HL-60/S4 treated with retinoic acid at 250 ng/mL for 4 days and 3 days (cell line): ENCODE data around the gene PRMT3.
"Not testable (repeated sequence)": the region's sequence is repeated elsewhere in the genome, so short reads cannot be mapped to it uniquely, and the experiment has no call there.

ENCODE experiments used
- in situ Hi-C: fragments of 300-500 bp; cut with MboI; formaldehyde crosslinking; loops from 2 replicates; pipeline ENCODE4 v1.7.0; 2022; ENCODE audit warnings: low sequenced_read_pairs

Gene PRMT3

DNA sequence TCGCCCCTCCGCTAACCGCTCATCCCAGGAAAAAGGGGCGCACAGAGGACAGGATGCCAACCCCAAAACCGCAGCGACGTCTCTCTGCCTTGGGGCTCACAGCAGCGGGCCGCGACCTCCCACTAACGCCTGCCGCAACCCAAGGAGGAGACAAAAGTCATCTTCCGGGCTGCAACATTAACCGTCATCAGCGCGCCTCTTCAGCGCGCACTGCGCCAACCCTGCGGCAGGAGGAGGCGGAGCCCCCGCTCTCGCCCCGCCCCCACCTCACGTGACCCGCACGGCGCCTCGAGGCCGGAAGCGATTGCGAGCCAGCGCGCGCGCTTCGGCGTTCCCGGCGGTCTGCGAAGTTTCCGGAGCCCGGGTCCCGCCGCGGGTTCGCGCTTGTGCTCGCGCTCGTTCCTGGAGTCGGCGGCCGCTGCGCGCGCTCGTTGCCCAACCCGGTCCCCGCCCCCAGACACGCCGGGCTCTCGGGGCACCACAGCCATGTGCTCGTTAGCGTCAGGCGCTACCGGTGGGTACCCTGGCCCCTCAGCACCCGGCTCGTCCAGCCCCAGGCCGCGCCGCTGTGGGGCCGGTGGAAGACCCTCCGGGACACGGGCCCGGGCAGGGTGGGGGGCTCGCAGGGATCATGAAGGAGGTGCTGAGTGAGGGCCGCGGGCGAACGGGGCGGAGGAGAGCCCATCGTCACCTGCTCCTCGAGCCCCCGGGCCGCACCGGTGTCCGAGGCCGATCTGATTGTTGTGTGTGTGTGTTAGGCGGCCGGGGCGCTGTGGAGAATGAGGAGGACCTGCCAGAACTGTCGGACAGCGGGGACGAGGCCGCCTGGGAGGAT, at the start of gene PRMT3:
TSS of gene PRMT3 (plus strand) at position 456 of the 835 bp plus-strand sequence. CDS start at position 487, 31 bp downstream.
- in situ Hi-C loops: no loop called here

DNA sequence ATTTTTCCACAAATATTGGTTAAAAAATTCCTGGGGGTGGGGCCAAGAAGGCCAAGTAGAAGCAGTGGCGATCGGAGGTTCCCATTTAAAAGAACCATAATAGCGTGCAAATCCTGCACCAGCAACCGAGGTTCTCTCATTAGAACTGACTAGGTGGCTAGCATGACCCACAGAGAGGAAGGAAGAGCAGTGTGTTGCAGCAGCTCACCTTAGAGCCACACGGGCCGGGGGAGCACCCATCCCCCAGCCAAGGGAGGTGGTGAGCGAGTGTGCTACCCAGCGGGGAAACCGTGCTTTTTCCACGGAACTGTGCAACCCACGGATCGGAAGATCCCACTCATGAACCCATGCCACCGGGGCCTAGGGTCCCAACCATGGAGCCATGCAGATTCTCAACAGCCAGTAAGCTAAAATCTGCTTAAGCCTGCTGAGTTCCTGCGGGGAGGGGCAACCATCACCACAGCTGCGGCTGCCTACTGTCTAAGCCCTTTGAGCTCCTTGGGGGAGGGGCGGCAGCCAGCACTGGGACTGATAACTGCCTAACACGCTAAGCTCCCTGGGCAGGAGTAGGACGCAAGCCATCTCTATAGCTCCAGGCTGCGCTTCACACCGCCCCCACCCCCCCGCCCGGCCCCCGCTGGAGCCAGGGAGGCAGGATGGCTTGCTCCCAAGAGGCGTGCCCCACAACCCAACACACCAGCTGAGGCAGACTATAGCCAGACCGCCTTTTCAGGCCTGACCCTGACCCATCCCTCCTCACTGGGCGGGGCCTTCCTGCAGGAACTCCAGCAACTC, 45.0 kb upstream of the PRMT3 start:
- in situ Hi-C loops: no loop called here

DNA sequence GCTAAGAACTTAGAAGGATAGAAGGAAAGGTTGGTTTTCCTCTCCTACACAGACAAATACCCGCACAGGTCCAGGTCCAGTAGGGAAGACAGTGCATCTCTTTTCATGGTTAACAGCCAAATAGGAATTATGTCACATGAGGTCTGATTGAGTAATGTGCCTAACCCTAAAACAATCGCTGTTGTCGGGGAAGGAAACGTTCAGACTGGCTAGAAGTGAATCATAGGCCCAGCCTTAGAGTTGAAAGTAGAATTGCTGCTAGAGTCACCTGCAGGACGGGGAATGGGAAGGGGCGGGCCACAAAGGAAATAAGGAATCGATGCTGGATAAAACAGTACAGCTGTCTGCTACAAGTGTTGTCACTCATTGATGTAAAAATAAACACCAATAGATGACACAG, 36.4 kb upstream of the PRMT3 start:
- in situ Hi-C loops: no loop called here

DNA sequence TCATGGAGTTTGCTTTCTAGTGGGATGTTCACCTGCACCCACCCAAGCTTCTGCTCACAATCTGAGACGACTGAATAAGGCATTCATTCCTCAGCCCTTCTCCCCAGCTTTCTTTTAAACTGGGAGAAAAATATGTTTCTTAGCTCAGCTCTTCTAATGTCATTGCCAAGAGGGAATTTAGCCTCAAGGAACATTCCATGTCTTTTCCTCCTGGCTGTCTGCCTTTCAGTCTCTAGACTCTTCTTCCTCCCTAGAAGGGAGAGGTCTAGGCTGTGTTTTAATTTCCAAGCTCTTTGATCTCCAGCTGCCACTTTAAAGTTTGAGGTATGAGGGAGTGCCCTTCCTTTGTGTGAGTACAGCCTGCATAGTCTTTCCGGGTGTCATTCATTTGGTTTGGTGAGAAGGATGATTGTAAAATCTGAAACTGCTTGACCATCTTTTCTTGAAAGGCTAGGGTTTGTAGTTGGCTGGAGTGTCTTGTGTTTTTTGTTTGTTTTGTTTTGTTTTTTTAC, 35.7 kb upstream of the PRMT3 start:
- in situ Hi-C loops: no loop called here

DNA sequence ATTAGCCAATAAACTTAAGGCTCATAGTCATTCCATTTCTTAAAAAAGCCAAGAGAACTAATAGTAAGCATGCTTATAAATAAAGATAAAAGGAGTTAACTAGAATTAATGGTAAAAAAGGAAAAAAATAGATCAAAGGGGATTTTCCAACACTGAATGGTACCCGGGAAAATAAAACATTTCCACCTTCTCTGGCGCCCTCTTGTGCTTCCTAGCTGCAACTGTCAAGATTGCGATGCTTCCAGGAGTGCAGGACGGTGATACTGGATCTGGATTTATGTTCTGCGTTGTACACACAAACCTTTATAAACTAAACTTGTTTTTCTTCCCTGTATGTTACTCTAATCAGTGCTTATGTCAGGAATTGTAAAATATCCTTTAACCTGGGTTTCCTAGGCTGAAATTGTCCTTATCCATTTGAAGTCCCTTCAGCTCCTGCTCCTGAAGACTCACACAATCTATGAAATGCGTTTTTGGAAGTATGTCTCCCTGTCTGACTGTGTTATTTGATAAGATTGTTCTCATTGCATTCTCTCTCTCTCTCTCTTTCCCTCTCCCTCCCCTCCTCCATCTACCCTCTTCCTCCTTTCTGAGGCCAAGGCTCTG, 33.6 kb upstream of the PRMT3 start:
- in situ Hi-C loops: no loop called here

DNA sequence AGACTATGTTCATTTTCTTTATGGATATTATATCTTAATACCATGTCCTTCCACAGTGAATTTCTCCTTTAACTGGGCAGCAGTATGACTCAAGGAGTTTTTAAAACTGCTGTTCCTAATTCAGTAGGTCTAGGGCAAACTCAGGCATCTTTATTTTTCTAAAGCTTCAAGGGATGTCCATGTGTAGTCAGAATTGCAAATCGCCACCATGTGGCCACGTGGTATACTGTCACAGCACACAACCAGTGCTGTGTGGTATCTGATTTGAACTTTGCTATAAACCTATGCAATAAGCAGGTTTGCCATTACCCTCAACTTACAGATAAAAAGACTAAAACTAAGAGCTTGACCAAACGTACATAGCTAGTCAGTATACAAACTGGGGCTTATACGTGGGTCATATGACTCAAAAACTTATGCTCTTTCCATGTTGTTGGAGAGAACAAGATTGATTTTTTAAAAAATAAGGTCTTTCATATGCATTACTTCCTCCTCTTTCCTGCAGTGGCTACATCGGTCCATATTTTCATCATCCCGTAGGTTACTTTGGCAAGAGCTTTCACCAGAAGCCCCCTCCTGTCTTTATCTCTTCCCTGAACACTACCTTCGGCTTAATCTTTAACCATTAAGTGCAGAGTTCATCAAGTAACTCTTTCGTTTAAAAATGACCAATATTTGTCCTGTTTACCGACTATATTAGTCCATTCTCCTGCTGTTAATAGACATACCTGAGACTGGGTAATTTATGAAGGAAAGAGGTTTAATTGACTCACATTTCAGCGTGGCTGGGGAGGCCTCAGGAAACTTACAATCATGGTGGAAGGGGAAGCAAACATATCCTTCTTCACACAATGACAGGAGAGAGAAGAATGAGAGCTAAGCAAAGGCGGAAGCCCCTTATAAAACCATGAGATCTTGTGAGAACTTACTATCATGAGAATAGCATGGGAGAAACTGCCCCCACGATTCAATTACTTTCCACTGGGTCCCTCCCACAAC, 32.0 kb upstream of the PRMT3 start:
- in situ Hi-C loops: no loop called here

DNA sequence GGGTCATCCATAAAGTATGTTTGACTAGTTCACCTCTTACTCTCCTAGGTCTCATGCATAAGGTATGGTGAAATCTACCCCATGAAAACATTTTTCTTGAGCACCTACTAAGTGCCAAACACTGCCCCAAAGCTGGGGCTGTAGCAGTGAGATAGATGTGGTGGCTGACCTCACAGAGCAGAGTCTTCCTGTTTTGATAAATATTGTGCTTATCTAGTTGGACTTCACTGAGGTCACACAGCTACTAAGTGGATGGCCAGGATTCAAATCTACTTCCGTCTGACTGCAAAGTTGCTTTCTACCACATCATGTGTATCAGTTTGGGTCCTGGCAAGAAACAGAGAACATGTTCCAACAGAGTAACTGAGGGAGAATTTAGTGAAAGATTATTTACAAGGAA, 30.4 kb upstream of the PRMT3 start:
- in situ Hi-C loops: no loop called here

DNA sequence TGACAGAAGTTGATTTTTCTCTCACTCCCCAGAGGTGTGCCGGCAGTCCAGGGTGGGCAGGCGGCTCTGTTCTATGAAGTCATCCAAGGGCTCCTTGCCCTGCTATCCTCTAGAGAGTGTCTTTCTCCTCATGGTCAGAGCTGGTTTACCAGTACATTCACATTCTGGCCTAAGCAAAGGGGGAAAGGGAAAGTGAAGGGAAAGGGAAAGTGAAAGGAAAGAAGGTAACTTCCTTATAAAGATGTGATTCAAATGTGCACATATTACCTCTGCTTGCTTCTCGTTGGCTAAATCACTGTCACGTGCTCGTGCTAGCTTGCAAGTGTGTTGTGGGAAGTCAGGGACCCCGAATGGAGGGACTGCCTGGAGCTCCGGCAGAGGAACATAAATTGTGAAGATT, 26.9 kb upstream of the PRMT3 start:
- in situ Hi-C loops: no loop called here

DNA sequence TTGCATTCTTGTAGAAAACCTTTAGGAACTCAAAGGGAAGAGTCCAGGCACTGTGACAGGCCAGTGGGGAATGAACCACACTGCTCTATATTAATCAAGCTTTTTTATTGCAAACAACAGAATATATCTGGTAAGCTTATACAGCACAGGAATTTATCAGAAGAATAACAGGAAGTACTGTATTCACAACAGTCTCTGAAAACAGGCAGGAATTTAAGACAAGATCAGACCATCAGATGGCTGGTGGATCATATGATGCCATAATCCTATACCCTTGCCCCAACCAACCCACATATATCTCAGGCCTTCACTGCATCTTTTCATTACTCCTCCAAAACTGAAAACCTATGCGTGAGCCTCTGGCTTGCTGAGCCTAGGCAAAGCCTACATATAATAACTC, 25.0 kb upstream of the PRMT3 start:
- in situ Hi-C loops: no loop called here

DNA sequence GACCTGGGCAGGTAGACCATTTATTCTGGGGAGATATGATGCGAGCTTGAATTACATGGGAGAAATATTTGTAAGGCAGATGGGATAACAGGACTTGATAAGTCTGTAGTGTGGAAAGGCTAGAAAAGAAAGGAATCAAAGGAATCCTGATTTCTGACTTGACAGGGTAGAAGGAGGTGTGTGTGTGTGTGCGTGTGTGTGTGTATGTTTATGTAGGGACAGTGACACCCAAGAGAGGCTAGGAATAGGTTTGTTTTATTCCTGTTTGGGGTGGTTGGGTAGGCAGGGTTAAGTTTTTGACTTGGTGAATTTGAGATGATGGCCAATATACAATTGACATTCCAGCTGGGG, 24.4 kb upstream of the PRMT3 start:
- in situ Hi-C loops: no loop called here

DNA sequence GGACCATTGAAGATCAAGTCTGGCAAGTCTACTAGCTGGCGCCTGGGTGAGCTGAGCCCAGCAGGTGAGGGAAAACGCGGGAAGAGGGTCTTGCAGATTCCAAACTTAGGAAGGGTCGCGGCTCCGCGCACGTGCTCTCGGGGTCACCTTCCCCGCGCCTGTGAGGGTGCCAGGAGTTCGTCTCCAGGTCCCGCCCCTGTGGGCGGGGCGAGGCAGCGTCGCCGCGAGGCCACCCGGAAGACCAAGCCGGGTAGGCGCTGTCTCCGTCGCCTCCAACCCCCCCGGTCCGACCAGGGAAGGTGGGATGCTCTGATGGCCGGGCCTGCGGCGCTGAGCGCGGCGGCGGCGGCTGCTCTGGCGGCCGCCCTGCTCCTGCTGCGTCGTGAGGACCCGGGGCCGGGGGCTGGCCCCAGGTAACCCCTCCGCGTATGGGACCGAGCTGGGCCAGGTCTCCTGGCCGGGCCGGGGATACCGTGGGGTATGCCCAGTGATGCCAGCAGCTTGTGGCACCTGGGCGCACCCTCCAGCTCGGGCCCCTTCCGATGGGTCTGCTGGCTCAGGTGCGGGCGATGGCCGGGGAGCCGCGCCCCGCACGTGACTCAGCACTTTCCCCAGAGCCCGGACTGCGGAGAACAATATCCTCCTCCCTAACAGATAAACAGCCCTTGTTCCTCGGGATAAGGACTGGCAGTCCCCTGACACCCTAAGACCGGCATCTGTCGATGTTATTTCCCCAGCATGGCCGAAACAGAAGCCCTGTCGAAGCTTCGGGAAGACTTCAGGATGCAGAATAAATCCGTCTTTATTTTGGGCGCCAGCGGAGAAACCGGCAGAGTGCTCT, 23.8 kb upstream of the PRMT3 start, which contains the start of gene HTATIP2:
TSS of gene HTATIP2 (plus strand) at position 215 of the 841 bp plus-strand sequence. CDS start at position 739, 524 bp downstream.
- in situ Hi-C loops: no loop called here

DNA sequence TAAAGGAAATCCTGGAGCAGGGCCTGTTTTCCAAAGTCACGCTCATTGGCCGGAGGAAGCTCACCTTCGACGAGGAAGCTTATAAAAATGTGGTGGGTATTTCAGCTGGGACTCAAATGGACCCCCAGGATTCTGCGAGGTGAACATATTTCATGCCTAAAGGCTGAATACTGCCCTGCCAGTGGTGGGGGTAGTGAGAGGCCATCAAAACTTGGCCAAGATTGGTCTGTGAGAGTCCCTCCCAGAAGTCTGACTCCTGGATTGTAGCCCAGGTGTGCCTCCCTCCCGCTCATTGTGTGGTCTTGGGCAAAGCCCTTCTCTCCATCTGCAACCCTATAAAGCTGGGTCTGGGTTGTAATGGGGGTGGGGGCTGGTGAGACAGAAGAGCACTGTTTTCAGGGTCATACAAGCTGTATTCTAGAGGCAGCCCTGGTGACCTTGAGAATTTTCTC, 23.1 kb upstream of the PRMT3 start:
- in situ Hi-C loops: no loop called here

DNA sequence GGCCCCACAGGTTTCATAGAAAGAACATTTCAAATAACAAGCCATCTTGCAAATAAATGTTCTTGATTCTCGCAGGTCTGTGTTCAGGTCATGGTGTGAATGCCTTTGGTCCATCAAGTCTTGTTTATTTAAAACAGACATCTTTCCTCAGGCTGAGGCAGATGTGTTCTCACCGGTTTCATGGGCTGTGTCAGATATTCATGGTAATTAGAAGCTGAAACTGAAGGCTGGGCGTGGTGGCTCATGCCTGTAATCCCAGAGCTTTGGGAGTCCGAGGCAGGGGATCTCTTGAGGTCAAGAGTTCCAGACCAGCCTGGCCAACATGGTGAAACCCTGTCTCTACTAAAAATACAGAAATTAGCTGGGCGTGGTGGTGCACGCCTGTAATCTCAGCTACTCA, 22.1 kb upstream of the PRMT3 start:
- in situ Hi-C loops: not testable (repeated sequence)

DNA sequence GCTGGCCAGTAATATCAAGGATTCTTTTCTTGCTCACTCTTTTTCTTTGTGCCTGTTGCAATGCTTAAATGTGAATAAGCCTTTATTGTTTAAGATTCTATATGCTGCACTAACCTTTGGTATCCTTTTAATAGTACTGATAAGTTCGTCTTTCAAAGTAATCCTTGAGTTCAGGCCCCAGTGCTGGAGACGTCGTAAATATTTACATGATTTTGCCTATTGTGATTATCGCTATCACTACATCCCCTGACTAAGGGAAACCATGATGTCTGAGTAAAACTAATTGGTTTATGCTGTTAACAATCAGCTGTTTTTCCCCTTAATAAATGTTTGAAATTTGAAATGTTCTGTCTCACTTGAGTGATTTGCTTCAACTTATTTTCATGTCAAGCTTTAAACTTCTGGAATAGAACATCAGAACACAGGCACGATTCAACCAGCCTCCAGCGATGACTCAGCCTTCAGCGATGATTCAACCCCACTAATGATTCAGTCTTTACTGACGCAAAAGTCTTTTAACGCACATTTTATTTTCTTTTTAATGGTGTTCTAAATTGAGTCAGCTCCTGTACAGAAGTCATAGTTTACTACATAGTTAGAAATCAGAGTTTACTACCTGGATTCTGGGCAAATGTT, 20.1 kb upstream of the PRMT3 start:
- in situ Hi-C loops: no loop called here

DNA sequence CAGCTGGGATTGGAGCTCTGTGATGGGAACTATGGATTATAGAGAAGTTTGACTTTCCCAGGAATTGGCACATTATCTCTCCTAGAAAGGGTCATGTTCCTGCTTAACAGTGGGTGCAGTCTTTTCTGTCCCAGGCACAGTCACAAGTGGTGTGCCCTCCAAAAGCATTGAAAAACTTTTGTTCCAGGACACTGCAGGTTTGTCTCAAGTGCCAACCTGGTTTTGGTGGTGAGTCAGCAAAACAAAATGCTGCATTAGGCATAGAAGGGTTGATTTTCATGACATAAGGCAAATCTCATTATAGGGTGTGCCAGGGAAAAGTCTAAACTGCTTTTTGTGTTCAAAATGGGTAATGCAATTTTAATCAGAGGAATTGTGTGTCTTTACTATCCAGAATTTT, 19.1 kb upstream of the PRMT3 start:
- in situ Hi-C loops: no loop called here

DNA sequence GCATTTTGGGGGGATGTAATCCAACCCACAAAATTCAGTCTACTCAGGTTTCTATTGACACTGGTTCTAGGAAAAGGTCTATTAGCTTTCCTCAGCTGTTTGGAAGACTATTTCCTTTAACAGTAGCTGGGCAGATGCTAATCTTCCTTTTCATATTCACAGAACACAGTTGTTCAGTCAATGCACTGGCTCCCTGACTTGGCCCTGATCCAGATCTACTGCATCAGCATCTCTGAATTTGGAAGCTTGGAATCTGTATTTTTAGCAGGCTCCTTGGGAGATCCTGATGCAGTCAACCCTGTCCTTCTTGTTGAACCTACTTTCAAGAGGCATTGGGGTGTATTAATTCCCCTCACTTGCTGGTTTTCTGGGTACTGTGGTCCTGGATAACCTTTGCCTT, 17.7 kb upstream of the PRMT3 start:
- in situ Hi-C loops: no loop called here

DNA sequence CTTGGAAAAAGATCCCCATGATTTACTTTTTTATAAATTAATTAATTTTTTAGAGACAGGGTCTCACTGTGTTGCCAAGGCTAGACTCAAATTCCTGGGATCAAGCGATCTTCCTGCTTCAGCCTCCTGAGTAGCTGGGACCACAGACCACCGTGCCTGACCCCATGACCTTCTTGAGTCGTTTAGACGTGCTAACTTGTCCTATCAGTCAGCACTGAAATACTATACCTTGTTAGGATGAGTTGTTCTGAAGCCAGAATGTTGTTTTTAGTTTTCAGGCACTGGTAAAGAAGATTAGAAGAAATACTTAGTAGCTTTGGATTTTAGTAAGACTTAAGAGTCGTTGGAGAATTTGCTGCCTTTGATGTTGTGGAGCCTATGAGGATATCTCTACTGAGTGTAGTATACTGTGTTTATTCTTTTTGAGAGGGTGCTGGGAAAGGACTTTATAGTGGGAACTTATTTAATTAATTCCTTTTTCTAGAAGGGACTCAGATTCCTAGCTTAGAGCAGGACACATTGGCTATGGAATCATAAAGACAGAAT, 15.4 kb upstream of the PRMT3 start:
- in situ Hi-C loops: no loop called here

DNA sequence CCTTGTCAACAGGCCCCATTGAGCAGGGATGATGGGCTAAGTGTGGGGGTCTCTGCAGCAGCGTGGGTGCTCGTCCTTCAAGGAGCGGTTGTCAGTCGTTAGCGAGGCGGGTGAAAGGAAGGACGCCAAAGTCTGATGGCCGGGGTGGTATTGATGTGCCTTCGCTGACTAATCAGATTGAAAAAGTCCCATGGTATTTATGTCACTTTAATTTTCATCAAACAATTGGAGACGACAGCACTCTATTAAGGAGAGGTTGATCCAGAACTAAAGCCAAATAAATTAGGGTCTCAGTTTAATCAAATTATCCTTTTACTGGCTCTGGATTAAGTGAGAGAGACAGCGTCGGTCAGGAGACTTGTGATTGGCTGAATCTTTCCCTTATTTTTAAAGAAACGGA, 14.4 kb upstream of the PRMT3 start:
- in situ Hi-C loops: no loop called here
